HepG2 (cell line): Measurements from ENCODE around the gene ELP4.

Source experiments
- EP300 ChIP-seq, 3 experiments: sonication (generic) in 1 of 3; formaldehyde crosslinking in 1 of 3; IDR thresholded peaks; 2 replicates each; pipeline versions ENCODE4 v1.5.1 to v1.6.1; 2011 to 2020; ENCODE audit warnings: low read depth in 2 of 3, low read length in 2 of 3, borderline replicate concordance in 1 of 3, improper control_type of control experiment in 1 of 3, mild to moderate bottlenecking in 1 of 3, missing genetic modification reagents in 1 of 3, moderate library complexity in 1 of 3
- LCORL ChIP-seq, 2 experiments: fragments of 450-650 bp in 1 of 2; sonication (generic) in 1 of 2; formaldehyde crosslinking in 1 of 2; IDR thresholded peaks; 2 replicates each; pipeline versions ENCODE4 v1.5.0 to v1.6.1; 2017 to 2020; ENCODE audit warnings: antibody characterized with exemption in 1 of 2, missing genetic modification reagents in 1 of 2
- MYC ChIP-seq: sonication (generic); formaldehyde crosslinking; IDR thresholded peaks from 2 replicates; pipeline ENCODE4 v1.9.0; 2021; ENCODE audit warnings: missing genetic modification reagents, borderline replicate concordance
- NFE2L1 ChIP-seq: sonication (generic); formaldehyde crosslinking; IDR thresholded peaks from 2 replicates; pipeline ENCODE4 v1.4.0; 2020; ENCODE audit warnings: missing genetic modification reagents, mild to moderate bottlenecking, borderline replicate concordance
- RELA ChIP-seq: sonication (generic); formaldehyde crosslinking; IDR thresholded peaks from 2 replicates; pipeline ENCODE4 v1.4.0; 2020; ENCODE audit warnings: missing genetic modification reagents
- SMAD9 ChIP-seq: sonication (generic); formaldehyde crosslinking; IDR thresholded peaks from 2 replicates; pipeline ENCODE4 v1.5.1; 2020; ENCODE audit warnings: mild to moderate bottlenecking, missing genetic modification reagents
- SRSF9 ChIP-seq: fragments of 200-400 bp; formaldehyde crosslinking; IDR thresholded peaks from 2 replicates; pipeline ENCODE4 v1.6.1; 2018; ENCODE audit warnings: borderline replicate concordance, mild to moderate bottlenecking, low read depth, low read length; ENCODE audit not compliant: insufficient read depth, poor library complexity, severe bottlenecking
- XRCC5 ChIP-seq: fragments of 200-400 bp; formaldehyde crosslinking; optimal IDR thresholded peaks from 2 replicates; pipeline ENCODE3; 2017; ENCODE audit warnings: mild to moderate bottlenecking, low read length
- ZNF484 ChIP-seq: sonication (generic); formaldehyde crosslinking; IDR thresholded peaks from 2 replicates; pipeline ENCODE4 v1.5.1; 2020; ENCODE audit warnings: mild to moderate bottlenecking, low read depth, missing genetic modification reagents, borderline replicate concordance
- TF ChIP-seq, protein P1 (sequence below): sonication (generic); formaldehyde crosslinking; IDR thresholded peaks from 2 replicates; pipeline ENCODE4 v1.5.0; 2020; ENCODE audit warnings: mild to moderate bottlenecking, missing genetic modification reagents, moderate library complexity

DNA sequence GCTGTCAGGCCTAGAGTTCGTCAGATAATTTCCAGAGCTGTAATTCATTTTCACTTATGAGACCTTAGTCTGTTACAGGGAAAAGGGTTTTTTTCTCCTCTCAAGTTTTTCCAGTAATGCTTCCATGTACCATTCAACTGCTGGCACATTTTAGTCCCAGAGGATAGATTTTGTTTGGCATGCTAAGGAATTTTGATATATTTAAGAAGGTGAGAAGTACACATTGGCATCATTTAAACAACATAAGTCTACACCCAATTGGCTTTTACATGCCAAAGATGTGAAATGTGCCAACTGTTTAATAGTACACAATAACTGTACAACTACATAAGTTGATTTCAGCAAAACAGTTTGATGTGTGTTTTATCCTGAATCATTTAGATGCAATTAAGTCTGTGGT, 230.6 kb downstream of the ELP4 start:
- TF ChIP-seq SRSF9: no peak
- TF ChIP-seq RELA (CRISPR knock-in tag): no peak
- TF ChIP-seq NFE2L1: no peak
- no peak for TF ChIP-seq EP300 (IDR thresholded peaks at IDR 0.05; ENCODE audit: low read depth in 2 of 2, low read length in 2 of 2)
- TF ChIP-seq EP300 (CRISPR knock-in tag; IDR thresholded peaks at IDR 0.05; ENCODE audit: borderline replicate concordance): no peak
- TF ChIP-seq SMAD9 (CRISPR knock-in tag): no peak
- TF ChIP-seq, protein P1, sequence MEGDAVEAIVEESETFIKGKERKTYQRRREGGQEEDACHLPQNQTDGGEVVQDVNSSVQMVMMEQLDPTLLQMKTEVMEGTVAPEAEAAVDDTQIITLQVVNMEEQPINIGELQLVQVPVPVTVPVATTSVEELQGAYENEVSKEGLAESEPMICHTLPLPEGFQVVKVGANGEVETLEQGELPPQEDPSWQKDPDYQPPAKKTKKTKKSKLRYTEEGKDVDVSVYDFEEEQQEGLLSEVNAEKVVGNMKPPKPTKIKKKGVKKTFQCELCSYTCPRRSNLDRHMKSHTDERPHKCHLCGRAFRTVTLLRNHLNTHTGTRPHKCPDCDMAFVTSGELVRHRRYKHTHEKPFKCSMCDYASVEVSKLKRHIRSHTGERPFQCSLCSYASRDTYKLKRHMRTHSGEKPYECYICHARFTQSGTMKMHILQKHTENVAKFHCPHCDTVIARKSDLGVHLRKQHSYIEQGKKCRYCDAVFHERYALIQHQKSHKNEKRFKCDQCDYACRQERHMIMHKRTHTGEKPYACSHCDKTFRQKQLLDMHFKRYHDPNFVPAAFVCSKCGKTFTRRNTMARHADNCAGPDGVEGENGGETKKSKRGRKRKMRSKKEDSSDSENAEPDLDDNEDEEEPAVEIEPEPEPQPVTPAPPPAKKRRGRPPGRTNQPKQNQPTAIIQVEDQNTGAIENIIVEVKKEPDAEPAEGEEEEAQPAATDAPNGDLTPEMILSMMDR (CRISPR knock-in tag): no peak
- no peak for TF ChIP-seq MYC (CRISPR knock-in tag)
- no peak for TF ChIP-seq XRCC5
- no peak for TF ChIP-seq LCORL (IDR thresholded peaks at IDR 0.05)
- no peak for TF ChIP-seq LCORL (CRISPR knock-in tag; IDR thresholded peaks at IDR 0.05)
- no peak for TF ChIP-seq ZNF484 (CRISPR knock-in tag)
